GM19025 (cell line): ENCODE results near the gene VKORC1.
"Not testable (repeated sequence)": the region's sequence is repeated elsewhere in the genome, so short reads cannot be mapped to it uniquely, and the experiment has no call there.

ENCODE experiments used
- ATAC-seq: cut with Tn5 transposase; IDR thresholded peaks from one replicate; pipeline ENCODE4 v1.9.1; 2021; ENCODE audit warnings: mild to moderate bottlenecking, low read depth, moderate library complexity; ENCODE audit not compliant: unreplicated experiment

The VKORC1 gene

GRCh38 chr16:31094424-31095120 lies at the start of gene VKORC1:
Gene VKORC1, minus strand, starts transcription at chr16:31094797. Its CDS starts 68 bp downstream, at chr16:31094729.
- peak; percentile 89 for ATAC-seq

GRCh38 chr16:31143694-31144148 lies 49.1 kb upstream of the VKORC1 start:
- no peak for ATAC-seq

GRCh38 chr16:31143011-31143693 lies 48.6 kb upstream of the VKORC1 start:
- ATAC-seq: no peak

- ATAC-seq: peak; percentile 93
Measured at GRCh38 chr16:31142109-31143010, 47.8 kb upstream of the VKORC1 start.

- no peak for ATAC-seq
Measured at GRCh38 chr16:31141489-31142108, 47.0 kb upstream of the VKORC1 start.

- ATAC-seq: not testable (repeated sequence)
Measured at GRCh38 chr16:31141071-31141469, 46.5 kb upstream of the VKORC1 start.

GRCh38 chr16:31138621-31139578 lies 44.3 kb upstream of the VKORC1 start:
- ATAC-seq: no peak

- not testable (repeated sequence) for ATAC-seq
Measured at GRCh38 chr16:31136822-31137499, 42.4 kb upstream of the VKORC1 start.

- ATAC-seq: no peak
Measured at GRCh38 chr16:31136287-31136662, 41.7 kb upstream of the VKORC1 start.

- no peak for ATAC-seq
Measured at GRCh38 chr16:31135535-31136286, 41.1 kb upstream of the VKORC1 start, which contains the start of gene PRSS8. Gene PRSS8, minus strand, starts transcription at chr16:31135727. Its CDS starts 229 bp downstream, at chr16:31135498.

GRCh38 chr16:31134625-31135534 lies 40.3 kb upstream of the VKORC1 start:
- ATAC-seq: no peak

GRCh38 chr16:31134091-31134571 lies 39.5 kb upstream of the VKORC1 start:
- ATAC-seq: no peak

GRCh38 chr16:31133046-31133501 lies 38.5 kb upstream of the VKORC1 start:
- ATAC-seq: no peak

- ATAC-seq: no peak
Measured at GRCh38 chr16:31132303-31132979, 37.8 kb upstream of the VKORC1 start.

- no peak for ATAC-seq
Measured at GRCh38 chr16:31131841-31132271, 37.3 kb upstream of the VKORC1 start.

- no peak for ATAC-seq
Measured at GRCh38 chr16:31131416-31131815, 36.8 kb upstream of the VKORC1 start.
